AG04449 (cell line): Measurements from ENCODE around the gene AHRR.

Experiments
- CTCF ChIA-PET: fragments of 350-600 bp; formaldehyde crosslinking; extraction: SDS; loops from one replicate; lab custom pipeline; 2021; ENCODE audit warnings: antibody characterized with exemption; lab: Yijun Ruan, JAX
- POLR2A ChIA-PET: fragments of 400-600, 350-600 bp; formaldehyde crosslinking; extraction: SDS; loops from one replicate; lab custom pipeline; 2020; ENCODE audit warnings: antibody characterized with exemption, inconsistent platforms; lab: Yijun Ruan, JAX
- DNase-seq: peaks from one replicate; pipeline ENCODE4 v3.0.0-alpha.2; 2010; ENCODE audit warnings: low read depth, low spot score
- H3K4me3 ChIP-seq: 2 replicates; pipeline ENCODE4 v1.5.1; 2011; ENCODE audit warnings: low read depth, mild to moderate bottlenecking, control low read depth, low read length
- CTCF ChIP-seq: IDR thresholded peaks from one replicate; pipeline ENCODE4 v1.5.1; 2011; ENCODE audit warnings: mild to moderate bottlenecking, moderate library complexity, low read length, control low read depth, inconsistent platforms; ENCODE audit not compliant: insufficient read depth; ENCODE audit errors: missing control alignments

The AHRR gene

GRCh38 chr5:452978-453710 lies 131.6 kb downstream of the AHRR start:
- DNase-seq: no peak
- no peak for TF ChIP-seq CTCF
- H3K4me3 ChIP-seq: no peak overlapping the region
- CTCF ChIA-PET: no interaction called here
- POLR2A ChIA-PET: no interaction called here

- ChIA-PET CTCF (no interaction called here), POLR2A (no interaction called here)
- H3K4me3 ChIP-seq: no peak overlapping the region
- TF ChIP-seq CTCF: no peak
- DNase-seq: no peak
Measured at GRCh38 chr5:453725-454481, 132.4 kb downstream of the AHRR start.

DNA sequence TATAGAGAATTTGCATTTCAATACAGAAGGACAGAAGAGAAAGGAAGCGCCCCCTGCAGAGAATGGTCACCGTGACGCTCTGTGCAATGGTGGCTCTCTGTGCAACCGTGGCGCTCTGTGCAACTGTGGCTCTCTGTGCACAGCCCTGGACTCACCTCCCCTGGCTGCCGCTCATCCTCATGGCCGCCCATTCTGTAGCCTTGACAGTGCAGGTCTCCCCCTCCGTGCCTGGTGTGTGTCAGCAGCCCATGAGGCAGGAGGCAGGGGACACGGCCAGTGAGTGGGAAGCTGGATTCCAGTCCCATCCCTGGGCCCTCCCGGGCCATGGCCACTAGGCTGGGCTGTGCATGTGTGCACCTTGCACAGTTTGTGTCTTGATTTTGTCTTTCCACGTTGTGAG lies 133.4 kb downstream of the AHRR start:
- POLR2A ChIA-PET: no interaction called here
- no peak for DNase-seq
- no peak for TF ChIP-seq CTCF
- CTCF ChIA-PET: no interaction called here
- no peak overlapping the region for H3K4me3 ChIP-seq

DNA sequence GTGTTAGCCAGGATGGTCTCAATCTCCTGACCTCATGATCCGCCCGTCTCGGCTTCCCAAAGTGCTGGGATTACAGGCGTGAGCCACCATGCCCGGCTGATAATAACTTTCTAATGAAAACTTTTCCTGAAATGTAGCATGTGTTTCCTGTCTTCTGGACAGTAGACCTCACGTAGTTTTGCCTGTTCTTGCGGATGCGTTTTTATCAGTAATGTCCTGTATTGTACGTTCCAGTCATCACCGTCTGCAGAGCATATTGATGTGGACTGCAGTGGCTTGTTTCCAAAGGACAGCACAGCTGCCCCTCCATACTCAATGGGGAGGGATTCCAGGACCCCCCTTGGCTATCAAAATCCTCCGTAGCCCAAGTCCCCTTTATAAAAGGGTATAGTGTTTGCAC lies 134.3 kb downstream of the AHRR start:
- TF ChIP-seq CTCF: no peak
- no peak for DNase-seq
- CTCF ChIA-PET: interaction anchor here (4.4 kb wide), 1 partner anchor 10 kb away, joined by 37 read pairs; no protein-coding TSS in a partner anchor
- no peak overlapping the region for H3K4me3 ChIP-seq
- POLR2A ChIA-PET: no interaction called here

DNA sequence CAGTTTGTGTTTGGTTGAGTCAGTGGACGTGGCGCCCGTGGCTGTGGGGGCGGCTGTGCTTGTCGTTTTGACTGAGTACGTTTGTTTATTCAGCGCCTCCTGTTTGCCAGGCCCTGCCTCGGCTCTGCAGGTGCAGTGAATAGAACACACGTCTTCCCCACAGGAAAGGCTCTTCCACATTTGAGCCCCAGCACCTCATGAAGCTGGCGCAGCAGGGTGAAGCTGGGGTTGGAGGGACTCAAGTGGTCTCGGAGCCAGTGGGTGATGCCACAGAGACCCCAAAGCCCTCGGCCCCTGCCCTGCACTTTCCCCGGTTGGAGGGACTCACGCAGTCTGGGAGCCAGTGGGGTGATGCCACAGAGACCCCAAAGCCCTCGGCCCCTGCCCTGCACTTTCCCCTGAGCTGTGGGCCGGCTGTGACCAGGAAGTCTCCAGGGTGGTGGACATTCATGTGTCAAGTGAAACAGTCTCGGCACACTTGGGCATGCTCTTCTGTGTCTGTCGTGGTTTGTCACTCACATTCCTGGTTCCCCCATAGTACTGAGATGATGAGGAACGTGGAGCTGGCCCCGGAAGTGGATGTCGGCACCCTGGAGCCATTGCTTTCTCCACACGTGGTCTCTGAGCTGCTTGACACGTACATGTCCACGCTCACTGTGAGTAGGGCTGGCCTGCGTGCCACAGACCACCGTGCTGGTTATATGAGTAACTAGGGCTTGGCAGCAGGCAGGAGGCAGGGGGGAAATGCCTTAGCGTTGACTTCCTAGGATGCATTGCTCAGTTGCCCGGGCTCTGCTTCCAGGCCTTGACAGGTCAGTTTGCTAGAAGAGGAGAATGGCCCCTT lies 135.1 kb downstream of the AHRR start:
- ChIA-PET CTCF (interaction anchor here (0.9 to 4.4 kb wide), 4 partner anchors 7 to 138 kb away, joined by 3 to 37 read pairs (median 3); no protein-coding TSS in a partner anchor), POLR2A (no interaction called here)
- no peak overlapping the region for H3K4me3 ChIP-seq
- DNase-seq: no peak
- no peak for TF ChIP-seq CTCF
